HG03575 (cell line): ENCODE measurements around the gene L3HYPDH.
"Not testable (repeated sequence)": the region's sequence is repeated elsewhere in the genome, so short reads cannot be mapped to it uniquely, and the experiment has no call there.

ENCODE experiments used
- ATAC-seq: cut with Tn5 transposase; IDR thresholded peaks from one replicate; pipeline ENCODE4 v1.9.1; 2021; ENCODE audit not compliant: unreplicated experiment, insufficient number of reproducible peaks, low FRiP score; ENCODE audit errors: extremely low read depth

L3HYPDH gene

DNA sequence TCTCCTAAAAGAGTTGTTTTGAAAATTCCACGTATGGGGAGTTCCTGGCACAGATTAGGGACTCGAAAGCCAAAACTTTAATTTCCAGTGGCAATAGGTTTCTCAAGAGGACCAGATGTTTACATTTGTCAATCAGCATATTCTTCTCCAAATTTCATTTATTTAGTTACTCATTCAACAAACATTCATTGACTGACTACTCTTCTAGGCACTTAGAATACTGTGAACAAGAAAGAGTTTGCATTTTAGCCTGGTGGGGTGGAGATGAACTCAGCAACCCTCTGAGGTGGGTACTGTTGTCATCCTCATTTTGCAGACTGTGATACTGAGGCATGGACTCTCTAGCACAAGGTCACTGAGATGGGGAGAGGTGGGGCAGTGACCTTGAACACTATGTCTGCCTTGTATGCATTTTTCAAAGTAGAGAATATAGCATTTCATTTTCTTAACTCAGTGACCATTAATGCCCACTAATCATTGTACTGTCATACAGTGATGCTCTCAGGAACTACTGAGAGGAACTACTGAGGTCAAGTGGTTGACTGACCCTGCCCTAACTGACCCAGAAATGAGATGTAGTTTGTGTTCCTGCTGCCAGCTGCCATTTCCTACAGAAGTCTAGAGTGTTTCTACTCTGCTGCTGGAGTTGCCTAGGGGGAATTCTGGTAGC is 2.2 kb downstream of the L3HYPDH start:
- ATAC-seq, result no peak

DNA sequence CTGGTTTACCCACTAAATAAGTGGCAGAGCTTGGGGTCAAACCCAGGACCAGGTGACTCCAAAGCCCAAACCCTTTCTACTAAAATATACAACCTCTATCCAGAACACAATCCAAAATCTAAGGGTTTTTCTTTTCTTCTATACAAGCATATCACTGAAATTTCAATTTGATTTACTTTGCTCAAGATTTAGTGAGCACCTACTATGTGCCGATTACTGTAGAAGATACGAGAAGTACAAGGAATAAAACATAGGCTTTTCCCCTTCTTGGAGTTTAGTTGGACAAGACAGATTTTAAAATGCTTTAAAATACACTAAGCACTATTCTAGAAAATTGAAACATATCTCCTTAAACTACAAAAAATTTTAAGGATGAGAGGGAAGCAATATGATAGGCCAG is 2.8 kb downstream of the L3HYPDH start:
- ATAC-seq, result no peak

DNA sequence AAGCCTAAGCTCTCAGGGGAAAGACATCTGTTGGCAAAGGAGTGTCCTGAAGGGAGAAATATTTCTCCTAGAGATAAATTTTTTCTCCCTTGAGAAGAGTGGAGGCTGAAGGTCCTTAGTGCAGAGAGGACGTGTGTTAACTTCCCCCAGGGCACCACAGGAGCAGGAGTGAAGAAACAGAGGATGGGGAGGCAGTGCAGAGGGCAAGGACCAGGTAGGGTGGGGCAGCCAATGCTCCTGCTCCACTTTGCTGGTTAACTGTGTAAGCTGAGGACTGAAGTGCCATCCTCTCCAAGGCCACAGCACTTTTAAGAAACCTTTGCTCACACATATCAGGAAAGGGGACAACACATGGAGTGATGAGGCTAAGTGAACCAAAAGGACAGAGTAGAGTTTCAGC is 4.0 kb downstream of the L3HYPDH start:
- no peak for ATAC-seq

DNA sequence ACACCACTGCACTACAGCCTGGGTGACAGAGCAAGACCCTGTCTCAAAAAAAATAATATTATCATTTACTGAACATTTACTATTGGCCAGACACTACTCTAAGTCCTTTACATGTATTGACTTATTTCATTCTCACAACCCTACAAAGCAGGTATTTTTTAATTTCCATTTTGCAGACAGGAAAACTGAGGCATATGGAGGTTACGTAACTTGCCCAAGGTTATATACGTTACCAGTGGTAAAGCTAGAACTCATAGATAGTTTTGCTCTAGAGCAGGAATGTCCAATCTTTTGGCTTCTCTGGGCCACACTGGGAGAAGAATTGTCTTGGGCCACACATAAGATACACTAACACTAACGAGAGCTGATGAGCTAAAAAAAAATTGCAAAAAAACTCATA is 5.7 kb downstream of the L3HYPDH start:
- no peak for ATAC-seq

DNA sequence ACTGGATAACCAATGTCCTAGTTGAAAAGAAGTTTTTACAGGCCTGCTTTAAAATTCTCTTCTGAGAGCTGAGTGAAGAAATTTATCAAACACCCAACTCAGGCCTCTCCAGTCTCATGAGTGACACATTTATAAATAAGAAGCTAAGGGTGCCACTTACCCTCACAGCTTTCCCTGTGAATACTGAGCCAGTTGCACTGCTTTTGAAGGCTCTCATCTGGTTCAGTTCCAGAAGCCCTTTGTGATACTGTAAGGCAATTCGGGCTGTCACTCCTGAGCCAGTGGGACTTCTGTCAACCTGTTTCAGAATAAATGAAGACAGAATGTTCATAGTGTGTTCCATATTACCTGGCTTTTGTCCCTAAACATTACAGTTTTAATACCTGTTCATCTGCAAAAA is 8.5 kb downstream of the L3HYPDH start:
- no peak for ATAC-seq

DNA sequence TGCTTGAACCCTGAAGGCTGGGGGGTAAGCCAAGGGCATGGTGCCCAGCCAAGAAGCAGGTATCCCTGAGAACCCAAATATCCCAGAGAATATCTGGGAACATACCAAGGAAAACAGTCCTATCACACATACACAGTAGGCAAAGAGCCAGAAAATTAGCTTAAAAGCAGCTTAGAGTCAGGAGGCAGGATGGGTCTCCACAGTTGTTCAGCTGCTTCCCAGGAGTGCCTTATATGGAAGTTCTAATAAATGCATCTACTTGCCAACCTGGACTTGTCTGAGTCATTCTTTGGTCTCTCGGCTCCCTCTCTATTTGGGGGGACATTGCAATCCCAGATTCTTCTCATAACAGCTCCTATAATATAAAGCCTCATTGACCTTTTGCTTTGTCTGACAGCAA is 10.0 kb downstream of the L3HYPDH start:
- ATAC-seq, result no peak

DNA sequence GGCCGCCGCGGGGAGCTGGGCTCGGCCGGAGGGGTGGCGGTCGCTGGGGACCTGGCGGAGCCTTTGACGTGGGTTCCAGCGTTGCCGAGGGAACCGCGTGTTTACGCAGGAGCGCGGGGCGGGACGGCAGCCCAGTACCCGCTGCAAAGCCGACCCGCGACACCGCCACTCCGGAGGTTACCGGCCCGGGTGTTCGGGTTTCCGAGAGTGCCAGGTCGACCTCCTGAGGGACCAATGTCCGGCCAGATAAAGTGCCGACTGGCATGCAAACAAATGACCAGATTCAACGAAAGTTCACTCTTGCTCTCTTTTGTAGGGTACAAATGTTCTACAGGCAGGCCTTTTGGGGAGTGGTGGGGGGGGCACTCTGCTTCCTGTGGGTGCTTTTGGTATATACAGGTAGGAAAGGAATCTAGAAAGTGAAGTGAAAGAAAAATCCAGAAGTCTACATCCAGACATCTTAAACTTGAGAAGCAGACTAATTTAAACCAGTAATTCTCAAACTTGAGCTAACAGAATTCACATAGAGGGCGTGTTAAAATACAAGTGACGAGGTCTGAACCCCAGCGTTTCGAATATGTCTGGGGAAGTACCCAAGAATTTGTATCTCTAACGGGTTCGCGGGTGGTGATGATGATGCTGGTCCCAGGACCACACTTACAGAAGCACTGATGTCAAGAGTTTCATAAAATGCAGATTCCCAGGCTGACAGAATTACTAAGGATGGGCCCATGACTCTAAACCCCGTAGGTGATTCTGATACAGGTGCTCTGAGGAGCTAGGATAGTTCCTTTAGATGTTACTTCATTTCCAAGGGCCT is 18.7 kb downstream of the L3HYPDH start, which contains the start of gene GPR135:
GPR135 (minus strand) TSS at position 65 of the 820 bp plus-strand sequence. CDS start 154 bp downstream, outside the sequence.
- ATAC-seq, result no peak

DNA sequence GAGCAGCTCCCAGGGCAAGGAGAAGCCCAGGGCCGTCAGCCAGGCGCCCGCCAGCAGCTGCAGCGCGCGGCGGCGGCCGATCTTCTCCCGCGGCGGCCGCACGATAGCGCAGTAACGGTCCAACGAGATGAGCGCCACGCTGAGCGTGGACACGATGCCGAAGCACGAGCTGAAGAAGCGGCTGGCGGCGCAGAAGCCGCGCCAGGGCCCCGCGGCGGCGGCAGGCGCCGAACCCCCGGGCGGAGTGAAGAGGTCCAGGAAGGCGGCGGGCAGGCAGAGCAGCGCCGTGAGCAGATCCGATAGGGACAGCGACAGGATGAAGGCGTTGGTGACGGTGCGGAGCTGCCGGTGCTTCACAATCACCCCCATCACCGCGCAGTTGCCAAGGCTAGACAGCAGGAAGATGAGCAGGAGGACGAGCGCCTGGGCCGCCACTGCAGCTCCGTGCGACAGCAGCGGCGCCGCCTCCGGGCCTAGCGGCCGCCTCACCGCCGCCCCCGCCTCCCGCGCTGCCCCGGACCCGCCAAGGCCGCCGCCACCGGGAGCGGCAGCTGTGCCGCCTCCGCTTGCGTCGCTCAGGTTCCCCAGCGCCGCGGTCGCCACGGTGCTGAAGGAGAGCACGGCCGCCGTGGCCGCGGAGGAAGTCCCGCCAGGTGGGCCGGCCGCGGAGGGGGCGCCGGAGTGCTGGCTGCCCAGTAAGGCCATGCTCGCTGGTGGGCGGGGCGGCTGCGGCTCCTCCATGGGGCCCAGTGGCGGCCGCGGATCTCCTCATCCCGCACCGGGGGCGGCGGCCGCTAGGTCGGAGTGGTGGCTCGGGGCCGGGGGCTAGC is 19.5 kb downstream of the L3HYPDH start:
- ATAC-seq, result no peak

DNA sequence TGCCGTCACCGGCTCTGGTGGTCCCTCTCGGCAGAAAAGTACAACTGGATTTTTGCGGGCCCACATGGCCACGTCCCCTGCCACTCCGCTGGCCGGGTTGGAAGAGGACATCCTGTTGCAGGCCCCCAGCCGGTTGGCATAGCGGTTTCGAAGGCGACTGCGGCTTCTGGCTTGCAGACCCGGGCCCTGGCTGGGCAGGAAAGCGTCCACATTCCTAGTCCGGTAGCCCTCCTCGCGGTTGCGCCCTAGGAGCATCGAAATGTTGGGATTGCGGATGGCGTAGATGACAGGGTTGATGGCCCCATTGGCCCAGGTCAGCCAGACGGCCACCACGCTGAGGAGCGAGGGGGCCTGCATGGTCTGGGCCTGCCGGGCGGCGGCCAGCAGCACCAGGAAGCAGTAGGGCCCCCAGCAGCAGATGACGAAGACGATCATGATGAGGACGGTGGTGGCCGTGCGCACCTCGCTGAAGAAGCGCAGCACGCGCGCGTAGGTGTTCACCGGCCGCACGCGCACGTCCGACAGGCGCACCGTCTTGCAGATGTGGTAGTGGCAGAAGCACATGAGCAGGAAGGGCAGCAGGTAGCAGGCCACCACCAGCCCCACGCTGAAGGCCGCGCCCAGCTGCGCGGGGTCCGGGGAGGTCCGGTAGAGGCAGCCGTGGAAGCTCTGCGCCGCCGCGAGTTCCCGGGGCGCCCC is 20.3 kb downstream of the L3HYPDH start:
- no peak for ATAC-seq

DNA sequence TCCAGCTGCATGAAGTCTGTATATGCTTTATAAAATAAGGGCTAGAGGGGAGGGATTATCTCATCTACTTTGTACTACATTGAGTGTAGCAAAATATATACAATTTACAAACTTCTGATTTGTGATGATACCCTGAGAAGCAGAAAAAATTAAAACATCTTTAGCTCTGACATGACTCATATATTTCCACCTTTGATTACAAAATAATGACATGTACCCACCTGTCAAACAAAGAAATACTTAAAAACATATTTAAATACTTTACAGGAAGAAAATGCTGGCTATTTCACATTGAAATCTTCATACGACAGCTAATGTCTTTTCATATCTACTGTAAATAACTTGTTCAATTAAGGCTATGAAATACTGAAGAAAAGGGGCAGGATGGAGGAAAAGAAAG is 22.3 kb downstream of the L3HYPDH start:
- ATAC-seq, result no peak

DNA sequence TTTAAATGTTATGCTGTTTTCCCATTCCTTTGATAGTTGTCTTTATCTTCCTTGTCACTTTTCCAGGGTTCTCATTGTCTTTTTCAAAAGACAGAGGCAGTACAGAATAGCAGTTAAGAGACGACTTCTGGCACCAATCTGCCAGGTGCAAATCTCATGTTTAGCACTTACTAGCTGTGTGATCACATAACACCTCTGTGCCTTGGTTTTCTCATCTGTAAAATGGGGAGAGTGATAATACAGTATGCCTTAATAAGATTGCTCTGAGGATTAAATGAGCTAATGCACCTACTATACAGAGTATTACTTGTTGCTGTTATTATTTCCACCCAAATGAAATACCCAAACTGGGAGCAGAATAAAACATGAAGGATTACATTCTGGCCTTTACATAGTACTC is 23.8 kb downstream of the L3HYPDH start:
- ATAC-seq, result no peak

DNA sequence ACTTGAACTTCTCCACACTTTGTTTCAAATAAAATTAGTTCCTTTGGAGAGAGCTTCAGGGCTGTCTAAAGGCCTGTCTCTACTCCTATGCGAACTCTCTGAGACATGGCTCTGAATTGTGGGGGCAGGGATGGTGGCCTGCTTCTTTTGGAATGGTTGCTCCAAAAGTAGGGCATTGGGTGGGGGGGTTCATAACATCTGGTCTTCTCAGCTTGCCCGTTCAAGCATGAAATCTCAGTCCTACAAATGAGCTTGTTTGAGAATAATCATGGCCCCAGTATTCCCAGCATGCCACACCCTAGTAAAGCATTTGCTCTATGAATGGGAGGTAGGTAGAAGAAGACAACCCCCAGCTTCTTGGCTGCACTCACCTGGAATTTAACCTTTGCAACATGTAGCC is 25.7 kb downstream of the L3HYPDH start:
- no peak for ATAC-seq

DNA sequence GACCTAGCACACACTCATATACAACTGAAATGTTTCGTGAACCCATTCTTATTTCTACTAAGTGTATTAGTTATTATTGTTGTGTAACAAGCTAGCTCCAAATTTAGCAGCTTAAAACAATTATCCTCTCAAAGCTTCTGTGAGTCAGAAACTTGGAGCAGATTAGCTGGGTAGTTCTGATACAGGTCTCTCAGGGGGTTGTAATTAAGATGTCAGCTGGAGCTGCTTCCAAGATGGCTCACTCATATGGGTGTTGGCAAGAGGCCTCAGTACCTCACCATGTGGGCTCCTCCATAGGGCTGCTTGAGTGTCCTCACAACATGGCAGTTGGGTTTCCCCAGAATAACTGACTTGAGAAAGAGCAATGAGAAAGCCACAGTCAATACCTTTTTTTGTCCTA is 28.8 kb downstream of the L3HYPDH start:
- no peak for ATAC-seq

DNA sequence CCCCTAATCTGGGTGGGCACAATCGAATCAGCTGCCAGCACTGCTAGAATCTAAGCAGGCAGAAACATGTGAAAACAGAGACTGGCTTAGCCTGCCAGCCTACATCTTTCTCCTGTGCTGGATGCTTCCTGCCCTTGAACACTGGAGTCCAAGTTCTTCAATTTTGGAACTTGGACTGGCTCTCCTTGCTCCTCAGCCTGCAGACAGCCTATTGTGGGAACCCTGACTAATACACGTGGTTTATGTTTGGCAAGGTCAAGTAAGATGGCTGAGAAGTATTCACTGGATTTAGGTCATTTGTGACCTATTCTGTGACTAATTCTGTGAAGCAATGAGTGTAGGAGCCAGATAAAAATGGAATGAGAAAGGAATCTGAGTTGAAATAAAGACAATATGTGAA is 30.1 kb downstream of the L3HYPDH start:
- no peak for ATAC-seq

DNA sequence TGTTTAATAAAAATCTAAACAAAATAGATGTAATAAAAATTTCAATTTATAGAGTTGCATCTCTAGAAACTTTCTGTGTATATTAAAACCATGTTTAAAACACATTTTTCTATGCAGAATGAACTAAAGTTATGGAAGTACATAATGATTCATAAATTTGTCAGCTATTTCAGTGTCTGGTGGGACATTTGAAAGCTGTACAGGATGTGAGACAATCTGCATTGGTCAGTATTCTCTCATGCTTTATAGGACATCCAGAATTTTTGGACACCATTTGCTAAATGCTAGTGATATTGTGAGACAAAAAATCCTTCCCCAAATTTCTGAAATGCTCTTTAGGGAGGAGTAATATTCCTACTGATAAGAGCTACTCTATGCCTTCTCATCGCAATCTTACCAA is 32.4 kb downstream of the L3HYPDH start:
- ATAC-seq, result no peak

DNA sequence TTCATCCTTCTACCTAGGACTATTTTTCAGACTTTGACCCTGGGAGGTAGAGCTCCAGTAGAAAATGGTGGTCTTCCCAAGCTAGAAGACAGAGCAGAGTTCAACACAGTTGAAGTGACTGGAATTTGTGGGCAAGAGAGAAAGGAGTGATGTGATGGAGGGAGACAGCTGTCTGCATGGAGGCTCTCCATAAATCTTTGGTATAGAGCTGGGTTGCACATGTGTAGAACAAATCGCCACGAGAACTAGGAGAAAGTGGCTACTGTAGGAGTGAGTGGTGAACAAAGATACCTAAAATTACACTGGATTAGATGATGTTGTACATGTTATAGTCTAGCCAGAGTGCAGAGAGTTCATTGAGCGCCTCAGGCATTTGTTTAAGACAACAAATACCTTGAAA is 33.5 kb downstream of the L3HYPDH start:
- ATAC-seq, result no peak

DNA sequence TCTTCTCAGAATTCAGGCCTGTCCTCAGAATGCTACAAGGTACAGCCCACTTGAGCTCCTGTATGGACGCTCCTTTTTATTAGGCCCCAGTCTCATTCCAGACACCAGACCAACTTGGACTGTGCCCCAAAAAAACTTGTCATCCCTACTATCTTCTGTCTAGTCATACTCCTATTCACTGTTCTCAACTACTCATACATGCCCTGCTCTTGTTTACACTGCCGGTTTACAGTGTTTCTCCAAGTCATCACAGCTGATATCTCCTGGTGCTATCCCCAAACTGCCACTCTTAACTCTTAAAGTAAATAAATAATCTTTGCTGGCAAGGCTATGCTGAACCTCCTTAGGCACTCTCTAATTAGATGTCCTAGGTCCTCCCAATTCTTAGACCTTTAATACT is 35.5 kb downstream of the L3HYPDH start:
- not testable (repeated sequence) for ATAC-seq

DNA sequence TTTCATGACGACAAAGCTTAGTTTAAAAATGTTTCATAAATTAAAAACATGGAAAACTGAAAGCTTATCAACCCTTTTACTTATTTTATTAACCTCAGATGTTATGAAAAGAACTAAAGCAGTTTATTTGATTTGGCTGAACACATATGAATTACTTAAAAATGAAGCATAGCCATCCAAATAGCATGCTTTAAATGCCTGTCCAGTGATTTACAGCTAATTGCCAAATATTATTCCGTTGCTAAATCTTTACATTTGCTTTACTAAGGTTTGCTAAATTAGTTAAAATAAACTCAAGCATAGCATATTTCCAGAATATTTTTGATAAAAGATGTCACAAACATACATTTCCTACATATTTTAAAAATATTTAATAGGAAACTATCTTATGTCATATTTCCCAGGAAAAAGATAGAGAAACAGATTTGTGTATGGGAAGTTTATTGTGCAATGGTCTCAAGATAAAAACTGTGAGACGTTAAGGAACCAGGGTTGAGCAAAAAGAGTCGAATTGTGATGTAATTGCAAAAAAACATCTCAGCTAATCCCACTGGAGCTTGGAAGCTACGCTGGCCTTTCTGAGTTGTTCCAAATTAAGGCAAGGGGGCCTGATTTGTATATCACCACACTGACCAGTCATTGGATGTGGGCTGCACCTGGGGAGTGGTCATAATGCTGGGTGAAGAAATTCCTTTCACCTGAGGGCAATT is 44.8 kb downstream of the L3HYPDH start:
- ATAC-seq, result no peak
